Thyroid gland (tissue), 4 donors: Measurements from ENCODE around the gene REPS1.

Experiments
- POLR2A ChIP-seq, 2 donors: fragments of 450-650 bp; IDR thresholded peaks; one replicate each; pipeline ENCODE4 v1.6.1; 2017; ENCODE audit warnings: antibody characterized with exemption in 2 of 2, mild to moderate bottlenecking in 2 of 2, moderate library complexity in 1 of 2
- TF ChIP-seq, protein P1 (sequence below), 6 experiments: fragments of 200-600 bp in 3 of 6; fragments of 450-650 bp in 3 of 6; sonication (generic) in 3 of 6; IDR thresholded peaks; one replicate each; pipeline ENCODE4 v1.5.1; 2016 to 2019; ENCODE audit warnings: antibody characterized with exemption in 6 of 6, mild to moderate bottlenecking in 2 of 6, inconsistent platforms in 1 of 6, moderate library complexity in 1 of 6

DNA sequence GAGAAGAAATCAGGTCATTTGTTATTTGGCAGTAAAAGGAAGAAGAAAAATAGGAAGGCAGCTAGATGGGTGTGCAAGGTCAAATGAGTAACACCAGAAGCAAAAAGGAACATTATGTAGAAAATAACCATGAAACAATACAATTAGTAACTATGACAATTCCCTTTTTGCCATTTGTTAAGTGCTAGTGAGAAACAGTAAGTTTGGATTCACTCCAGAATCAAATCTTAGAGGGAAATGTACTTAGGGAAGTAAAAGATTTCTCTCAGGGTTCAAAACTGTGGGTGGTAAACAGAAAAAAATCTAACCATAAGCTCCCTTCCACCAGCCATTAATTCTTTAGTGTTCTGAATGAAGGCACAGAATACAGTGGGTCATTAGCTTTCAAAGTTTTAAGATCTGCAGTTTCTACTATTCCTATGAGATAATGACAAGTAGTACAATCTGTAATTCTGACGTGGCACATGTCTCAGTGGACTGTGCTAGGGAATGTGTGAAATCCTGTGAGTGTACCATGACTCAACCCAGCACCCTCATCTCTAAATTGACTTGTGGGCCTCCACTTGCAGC, 17.1 kb downstream of the REPS1 start:
- TF ChIP-seq, protein P1, sequence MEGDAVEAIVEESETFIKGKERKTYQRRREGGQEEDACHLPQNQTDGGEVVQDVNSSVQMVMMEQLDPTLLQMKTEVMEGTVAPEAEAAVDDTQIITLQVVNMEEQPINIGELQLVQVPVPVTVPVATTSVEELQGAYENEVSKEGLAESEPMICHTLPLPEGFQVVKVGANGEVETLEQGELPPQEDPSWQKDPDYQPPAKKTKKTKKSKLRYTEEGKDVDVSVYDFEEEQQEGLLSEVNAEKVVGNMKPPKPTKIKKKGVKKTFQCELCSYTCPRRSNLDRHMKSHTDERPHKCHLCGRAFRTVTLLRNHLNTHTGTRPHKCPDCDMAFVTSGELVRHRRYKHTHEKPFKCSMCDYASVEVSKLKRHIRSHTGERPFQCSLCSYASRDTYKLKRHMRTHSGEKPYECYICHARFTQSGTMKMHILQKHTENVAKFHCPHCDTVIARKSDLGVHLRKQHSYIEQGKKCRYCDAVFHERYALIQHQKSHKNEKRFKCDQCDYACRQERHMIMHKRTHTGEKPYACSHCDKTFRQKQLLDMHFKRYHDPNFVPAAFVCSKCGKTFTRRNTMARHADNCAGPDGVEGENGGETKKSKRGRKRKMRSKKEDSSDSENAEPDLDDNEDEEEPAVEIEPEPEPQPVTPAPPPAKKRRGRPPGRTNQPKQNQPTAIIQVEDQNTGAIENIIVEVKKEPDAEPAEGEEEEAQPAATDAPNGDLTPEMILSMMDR (IDR thresholded peaks at IDR 0.05), result no peak
- no peak for TF ChIP-seq POLR2A (IDR thresholded peaks at IDR 0.05)
